ENCODE results near the gene CALN1.

CALN1 gene

DNA sequence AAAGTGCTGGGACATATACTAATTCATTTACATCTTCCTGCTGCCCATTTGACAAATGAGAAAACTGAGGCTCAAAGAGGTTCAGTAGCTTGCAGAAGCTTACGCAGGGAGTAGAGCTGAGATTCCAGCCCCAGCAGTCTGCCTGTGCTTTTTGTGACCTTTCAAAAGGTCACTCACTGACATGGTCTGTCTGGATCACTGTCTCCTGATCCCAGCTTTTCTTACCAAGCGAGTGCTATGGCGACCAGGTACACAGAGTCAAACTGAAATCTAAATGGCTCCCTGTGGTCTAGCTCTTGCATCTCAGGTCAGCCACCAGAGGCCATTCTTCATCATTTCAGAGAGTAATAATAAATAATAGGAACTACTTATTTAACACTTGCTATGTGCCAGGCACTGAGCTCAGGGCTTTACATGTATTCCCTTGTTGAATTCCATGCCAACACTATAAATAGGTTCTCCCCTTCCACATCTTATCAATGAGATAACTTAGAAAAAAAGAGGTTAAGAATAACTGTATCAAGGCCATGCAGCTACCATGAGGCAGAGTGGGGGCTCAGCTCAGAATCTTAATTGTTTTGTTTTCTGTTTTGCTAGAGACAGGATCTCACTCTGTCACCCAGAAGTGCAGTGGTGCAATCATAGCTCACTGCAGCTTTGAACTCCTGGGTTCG, 381.0 kb downstream of the CALN1 start:
- DNase-seq, result no peak

DNA sequence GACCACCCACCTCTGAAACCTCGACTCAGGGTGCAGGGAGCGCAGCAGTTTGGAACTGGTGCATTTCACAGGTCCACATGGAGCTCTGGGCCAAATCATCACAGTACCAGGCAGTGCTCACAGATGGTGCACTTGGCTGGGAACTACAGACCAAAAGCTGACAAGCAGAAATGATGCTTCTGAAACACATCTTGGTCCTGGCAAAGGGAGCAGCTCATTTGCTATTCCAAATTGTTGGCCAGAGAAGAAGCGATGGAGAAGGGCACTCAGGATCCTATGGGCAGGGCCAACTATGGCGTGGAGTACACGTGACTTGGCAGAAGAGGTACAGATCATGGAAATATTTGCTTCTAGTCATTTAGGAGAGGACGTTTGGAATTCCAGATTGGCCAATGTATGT, 383.9 kb downstream of the CALN1 start:
- no peak for DNase-seq

DNA sequence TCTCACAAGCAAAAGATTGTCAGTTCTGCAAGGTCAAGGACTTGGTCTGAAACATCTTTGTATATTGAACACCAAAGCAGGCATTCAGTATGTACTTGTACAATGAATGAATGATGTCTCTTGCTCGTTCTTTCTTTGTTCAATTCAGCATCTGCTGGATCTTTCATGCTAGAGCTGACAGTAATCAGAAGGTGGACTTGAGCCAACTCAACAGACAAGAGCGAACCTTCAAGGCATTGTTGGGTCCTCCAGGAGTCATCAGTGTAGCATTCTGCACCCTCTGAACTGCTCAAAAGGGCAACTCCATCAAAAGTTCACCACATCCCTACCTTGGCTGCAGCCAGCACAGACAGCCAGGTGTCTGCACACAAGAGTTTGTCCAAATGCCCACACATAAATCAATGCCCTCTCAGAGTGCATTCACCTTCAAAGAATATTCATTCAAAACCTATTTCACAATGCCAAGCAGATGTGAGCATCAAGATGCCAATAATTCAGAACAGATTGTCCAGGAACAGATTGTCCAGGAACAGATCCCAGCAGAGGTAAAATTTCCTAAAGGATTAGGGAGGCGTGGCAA, 386.7 kb downstream of the CALN1 start:
- DNase-seq, result no peak

DNA sequence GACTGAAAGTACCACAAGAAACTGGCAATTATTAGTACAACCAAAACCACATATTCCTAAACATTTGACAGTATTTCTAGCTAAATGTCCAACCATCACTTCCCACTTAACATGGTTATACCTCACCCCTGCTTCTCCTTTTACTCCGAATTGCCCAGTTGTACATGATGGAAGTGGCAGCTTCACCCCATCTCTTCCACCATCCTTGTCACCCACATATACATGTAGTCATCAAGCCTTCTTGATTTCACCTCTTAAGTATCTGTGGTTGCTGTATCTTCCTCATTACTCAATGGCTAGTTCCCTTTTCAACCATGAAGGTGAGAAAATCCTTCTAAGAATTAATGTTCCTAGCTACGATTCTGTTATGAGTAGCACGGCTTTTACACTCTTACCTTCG, 388.2 kb downstream of the CALN1 start:
- no peak for DNase-seq

DNA sequence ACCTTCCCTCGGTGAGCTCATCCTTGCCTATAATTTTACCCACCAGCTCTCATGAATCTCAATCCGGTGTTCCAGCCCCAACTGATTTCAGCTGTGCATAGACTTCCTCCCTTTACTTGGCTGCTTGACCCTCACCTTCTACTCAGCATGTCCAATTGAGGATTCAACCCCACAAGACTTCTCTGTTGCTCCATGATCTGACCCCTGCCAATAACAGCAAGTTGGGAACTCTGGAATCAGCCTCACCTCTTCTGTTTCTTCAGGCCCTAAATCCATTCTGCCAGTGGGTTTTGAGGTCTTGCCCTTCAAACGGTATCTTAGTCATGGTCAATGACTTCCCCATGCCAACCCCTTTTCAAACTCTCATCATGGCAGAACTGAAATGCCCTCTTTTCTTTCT, 390.4 kb downstream of the CALN1 start:
- DNase-seq, result no peak

DNA sequence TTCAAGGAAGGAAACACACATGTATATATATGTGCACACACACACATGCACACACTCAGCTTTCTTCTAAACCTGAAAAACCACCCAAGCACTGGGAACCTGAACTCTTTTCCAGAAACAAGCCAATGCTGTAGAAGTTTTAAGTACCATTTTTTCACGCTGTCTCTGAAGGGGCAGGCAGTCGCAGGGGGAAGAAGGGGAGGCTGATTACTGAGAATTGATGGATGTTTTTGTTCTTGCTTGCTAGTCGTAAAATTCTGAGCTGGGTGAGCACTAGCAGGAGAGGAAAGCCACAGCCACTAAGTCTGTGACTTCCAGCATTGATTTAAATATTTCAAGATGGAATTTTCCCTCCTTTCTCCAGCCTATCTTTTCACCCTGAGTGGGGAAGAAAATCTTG, 391.8 kb downstream of the CALN1 start:
- DNase-seq, result no peak

DNA sequence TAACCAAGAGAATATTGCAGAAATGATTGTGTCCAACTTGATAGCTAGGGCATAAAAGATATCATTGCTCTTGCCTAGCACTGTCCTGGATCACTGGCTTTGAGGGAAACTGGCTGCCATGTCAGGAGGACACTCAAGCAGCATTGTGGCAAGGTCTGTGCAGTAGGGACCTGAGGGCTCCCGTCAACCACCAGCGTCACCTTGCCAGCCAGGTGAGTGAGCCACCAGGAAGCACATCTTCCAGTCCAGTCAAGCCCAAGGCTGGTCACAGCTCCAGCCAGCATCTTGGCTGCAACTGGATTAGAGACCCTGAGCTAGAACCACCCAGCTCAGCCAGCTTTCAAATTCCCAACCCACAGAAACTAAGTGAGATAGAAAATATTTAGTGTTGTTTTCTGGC, 392.7 kb downstream of the CALN1 start:
- no peak for DNase-seq

DNA sequence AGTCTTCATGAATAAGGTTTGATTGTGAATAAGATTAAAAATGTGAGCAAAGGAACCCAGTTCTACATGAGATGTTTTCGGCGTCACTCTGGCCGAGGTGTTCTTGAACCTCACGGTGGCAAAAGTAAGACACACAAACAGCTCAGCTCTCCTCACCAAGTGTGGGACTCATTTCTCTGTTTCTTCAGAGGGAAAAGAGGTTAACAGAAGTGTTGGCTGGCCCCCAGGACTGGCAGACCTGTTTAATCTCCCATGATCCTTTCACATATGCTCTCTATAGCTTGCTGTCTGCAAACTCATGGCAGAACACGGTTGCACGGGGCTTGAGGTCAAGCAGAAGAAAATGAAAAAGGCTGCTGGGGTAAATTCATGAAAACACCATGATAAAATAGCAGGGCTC, 394.4 kb downstream of the CALN1 start:
- no peak for DNase-seq

DNA sequence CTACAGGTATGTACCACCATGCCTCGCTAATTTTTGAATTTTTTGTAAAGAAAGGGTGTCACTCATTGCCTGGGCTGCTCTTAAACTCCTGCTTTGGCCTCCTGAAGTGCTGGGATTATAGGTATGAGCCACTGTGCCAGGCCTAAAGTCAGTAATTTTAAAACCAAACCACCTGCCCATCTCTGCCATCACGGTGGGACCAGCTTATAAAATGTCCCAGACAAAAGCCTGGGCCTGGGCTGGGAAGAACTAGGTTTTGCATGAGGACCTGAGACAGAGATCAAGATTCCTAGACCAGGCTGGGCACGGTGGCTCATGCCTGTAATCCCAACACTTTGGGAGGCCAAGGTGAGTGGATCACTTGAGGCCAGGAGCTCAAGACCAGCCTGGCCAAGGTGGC, 395.6 kb downstream of the CALN1 start:
- no peak for DNase-seq

DNA sequence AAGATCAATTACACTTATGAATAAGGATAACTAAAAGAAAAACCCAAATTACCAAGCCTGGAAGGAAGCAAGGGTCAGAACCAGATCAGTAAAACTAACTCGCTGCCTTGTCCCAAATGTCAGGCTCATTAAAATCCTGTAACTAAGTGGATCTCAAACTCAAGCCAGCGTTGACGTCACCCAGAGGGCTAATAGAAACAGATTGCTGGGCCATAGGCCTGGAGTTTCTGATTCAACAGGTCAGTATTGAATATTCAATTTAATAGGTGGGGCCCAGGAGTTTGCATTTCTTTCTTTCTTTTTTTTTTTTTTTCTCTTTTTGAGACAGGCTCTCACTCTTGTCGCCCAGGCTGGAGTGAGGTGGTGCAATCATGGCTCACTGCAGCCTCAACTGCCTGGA, 397.0 kb downstream of the CALN1 start:
- DNase-seq, result no peak

DNA sequence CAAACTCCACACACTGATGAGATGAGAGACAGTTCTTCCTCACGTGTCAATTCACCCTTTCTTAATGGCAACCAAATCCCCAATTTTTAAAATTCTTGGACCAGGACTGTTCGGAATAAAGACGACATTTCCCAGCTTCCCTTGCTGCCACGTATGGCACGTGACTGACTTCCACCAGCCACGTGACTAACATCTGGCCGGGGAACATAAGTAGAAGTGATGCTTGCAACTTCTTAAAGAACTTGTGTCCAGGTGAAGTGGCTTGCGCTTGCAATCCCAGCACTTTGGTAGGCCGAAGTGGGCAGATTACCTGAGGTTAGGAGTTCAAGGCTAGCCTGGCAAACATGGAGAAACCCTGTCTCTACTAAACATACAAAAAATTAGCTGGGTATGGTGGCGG, 405.1 kb downstream of the CALN1 start:
- no peak for DNase-seq

DNA sequence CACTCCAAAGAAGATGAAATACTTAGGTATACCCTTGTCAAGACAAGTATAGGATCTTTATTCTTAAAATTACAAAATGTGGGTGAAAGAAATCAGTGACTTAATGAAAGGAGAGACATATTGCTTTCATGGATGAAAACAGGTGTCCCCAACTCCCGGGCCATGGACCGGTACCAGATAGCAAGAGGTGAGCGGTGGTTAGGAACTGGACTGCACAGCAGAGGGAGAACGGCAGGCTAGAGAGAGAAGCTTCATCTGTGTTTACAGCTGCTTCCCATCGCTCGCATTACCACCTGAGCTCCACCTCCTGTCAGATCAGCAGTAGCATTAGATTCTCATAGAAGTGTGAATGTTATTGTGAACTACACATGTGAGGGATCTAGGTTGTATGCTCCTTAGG, 408.9 kb downstream of the CALN1 start:
- no peak for DNase-seq

DNA sequence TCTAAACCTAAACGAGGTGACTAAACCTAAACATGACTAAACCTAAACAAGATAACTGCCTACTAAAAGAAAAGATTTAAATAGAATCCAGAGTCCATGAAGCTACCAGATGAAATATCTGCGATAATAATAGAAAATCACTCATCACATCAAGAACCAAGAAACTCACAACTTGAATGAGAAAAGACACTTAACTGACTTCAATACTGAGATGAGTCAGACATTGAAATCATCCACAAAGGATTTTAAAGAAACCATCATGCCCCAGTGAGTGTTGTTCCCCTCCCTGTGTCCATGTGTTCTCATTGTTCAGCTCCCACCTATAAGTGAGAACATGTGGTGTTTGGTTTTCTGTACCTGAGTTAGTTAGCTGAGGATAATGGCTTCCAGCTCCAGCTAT, 416.0 kb downstream of the CALN1 start:
- no peak for DNase-seq

DNA sequence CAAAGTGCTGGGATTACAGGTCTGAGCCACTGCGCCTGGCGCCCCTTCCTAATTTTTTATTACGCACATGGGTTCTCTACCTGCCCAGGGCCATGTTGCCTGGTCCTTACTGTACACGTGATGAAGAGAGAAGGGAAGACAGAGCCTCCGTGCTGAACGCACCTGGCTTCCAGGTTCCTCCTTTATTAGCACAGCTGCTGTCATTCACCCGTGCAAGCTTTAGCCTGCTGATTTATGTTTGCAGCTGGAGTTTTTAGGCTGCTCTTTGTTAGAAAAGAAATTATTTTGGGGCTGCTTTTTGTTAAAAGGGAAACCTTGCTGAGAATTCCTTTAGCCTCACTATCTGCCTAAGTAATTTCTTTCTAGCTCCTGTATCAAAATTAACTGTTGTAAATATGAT, 417.0 kb downstream of the CALN1 start:
- no peak for DNase-seq

DNA sequence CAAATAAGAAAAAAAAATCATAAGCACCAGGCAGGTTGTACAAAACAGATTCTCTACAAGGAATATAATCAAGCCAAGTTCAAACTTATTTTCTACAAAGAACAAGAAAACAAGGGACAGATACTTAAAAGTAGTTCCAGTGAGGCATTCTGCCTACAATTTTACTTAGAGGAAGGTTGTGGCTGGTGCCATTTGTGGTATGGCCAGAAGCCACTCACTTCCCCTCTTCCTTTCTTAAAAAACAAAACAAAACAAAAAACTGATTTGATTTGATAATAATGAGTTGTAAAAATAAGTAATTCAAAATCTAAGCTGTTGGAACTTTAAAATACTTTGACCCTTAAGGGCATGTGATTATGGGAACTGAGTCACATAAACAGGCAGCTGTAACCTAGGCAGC, 420.6 kb downstream of the CALN1 start:
- DNase-seq, result no peak

DNA sequence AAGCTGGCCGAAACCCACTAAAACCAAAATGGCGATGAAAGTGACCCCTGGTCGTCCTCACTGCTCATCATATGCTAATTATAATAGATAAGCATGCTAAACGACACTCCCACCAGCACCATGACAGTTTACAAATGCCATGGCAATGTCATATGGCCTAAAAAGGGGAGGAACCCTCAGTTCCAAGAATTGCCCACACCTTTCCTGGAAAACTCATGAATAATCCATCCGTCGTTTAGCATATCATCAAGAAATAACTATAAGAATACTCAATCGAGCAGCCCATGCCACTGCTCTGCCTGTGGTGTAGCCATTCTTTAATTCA, 422.0 kb downstream of the CALN1 start:
- no peak for DNase-seq

DNA sequence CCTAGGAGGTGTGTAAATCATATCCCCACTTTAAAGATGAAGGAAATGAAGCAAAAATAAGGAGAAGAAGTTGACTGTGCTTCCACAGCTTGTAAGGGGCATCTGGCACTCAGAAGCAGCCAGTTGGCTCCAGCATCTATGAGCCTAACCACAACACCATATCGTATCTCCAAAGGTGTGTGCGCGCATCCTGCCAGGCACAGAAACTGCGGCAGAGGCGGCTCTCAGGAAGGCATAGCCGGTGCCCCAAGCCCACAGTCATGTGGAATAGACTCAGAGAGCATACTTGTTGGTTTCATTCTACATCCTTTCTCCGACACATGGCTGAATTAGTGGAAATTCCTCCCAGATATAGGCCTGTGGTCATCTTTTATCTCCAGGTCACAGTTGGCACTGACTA, 423.9 kb downstream of the CALN1 start:
- no peak for DNase-seq

DNA sequence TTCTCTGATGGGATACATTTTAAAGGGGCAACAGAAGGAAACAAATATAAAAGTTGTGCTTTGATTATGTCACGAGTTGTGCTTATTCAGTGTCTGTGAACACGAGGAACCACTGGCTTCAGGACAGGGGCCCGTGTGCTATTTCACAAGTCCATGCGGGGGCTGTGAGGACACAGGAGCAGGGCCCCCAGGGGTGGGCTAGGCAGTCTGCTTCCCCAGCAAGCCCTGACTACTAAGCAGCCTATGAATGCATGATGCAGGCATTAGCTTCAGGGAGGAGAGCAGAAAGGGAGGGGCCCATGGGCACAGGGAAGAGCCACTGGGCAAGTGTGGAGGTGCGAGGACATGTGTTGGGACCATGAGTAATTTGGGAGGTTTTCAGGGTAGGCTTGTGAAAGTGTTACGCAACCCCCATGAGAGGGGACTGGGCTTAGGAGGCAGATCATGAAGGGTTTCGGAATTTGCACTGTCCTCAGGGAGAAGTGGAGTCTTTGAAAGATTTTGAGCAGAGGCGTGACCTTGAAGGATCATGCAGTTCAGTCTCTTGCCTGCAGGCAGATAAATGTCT, 424.9 kb downstream of the CALN1 start:
- DNase-seq, result no peak

DNA sequence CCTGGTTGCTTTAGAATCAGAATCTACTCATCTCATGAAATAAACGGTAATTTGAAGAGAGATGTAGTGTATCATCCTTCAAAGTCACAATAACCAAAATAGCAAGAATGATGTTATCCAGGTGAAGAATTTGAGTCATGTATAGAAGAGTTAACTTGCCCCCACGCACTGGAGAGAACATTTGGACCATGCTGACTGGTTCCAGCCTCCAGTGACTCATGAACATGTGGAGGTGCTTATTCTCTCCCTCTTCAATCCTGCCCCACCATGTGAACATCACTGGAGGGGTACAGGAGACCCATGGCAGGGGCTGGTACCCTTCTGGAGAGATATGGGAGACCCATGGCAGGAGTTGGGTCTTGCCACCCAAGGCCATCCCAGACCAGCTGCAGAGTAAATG, 427.8 kb downstream of the CALN1 start:
- DNase-seq, result no peak

DNA sequence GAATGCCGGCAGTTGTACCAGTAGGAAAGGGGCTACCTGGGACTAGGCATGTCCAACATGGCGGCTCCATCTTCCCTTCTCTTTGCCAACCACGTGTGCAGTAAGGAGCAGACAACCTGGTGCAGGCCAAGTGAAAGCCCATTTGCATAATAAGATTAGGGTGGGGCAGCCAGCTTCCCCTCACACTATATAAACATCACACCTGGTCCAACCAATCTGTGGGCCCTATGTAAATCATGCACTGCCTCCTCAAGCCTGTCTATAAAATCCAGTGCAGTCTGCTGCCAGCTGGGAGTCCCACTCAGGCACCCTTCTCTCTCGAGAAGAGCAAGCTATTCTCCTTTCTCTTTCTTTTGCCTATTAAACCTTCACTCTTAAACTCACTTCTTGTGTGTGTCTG, 429.3 kb downstream of the CALN1 start:
- no peak for DNase-seq

DNA sequence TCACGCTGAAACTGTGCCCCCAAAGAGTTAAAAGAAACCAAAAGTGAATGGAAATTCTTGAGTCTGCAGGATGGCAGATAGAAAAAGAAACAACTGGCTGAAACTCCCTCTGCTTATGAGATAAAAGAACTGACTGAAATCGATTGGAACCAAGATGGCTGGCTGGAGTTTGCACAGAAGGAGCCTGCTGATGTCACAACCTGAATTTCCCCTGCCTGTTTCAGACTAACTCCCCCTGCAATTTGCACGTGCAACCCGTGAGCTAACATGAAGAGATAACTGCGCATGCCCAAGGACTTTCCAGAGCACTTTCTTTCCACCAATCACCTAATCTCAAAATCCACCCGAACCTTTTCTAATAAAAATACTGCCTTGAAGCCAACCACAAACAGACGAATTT, 435.5 kb downstream of the CALN1 start:
- no peak for DNase-seq

DNA sequence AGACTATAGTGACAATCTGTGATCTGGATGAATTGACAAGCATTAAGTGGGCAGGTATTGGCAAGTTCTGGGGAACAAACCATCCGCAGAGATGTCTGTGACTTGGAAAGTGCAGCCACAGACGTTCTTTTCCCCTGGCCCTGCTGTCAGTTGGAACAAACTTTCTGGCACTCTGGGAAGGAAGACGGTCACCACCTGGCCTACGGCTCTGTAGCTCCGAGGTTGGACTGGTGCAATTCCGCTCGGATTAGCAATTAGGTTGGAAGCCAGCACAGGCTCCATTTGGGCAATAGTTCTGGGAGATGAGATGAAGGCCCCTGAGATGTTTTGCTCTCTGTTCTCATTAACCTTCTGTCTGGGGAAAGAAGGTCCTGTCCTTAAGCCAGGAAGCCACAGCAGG, 437.5 kb downstream of the CALN1 start:
- no peak for DNase-seq

DNA sequence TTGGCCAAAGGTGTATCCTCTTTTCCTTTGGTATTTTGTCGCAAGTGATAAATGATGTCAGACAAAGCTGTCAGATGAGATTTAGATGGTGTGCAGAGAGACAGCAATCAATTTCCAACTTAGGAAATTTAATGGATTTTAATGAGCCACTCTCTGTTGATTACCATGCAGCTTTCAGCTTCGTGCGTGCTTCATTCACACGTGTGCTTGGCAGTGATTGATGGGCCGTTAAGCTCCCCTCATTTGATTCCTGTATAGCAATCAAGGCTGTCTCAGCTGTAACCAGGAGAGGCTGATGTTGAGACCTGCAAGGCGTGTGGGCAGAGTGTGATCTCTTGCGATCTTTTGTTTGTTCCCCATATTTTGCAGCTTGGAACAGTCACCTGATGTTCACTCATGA, 439.6 kb downstream of the CALN1 start:
- no peak for DNase-seq

DNA sequence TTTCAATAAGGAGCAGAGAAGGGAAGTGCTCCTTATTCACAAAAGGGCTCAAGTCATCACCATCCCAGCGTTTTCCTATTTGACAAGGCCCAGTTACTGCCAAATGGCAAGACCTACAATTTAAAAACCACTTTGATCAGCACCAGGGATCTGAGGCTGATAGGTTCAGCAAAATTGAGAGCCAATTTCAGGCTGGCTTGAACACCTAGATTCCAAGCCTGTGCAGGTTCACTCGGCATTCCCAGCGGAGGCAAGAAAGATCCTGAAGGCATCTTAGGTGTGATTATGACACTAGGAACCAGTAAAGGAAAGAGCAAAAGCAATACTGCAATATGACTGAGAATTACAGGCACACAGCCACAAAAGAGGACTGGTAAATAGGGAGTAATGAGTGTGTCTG, 441.4 kb downstream of the CALN1 start:
- no peak for DNase-seq

DNA sequence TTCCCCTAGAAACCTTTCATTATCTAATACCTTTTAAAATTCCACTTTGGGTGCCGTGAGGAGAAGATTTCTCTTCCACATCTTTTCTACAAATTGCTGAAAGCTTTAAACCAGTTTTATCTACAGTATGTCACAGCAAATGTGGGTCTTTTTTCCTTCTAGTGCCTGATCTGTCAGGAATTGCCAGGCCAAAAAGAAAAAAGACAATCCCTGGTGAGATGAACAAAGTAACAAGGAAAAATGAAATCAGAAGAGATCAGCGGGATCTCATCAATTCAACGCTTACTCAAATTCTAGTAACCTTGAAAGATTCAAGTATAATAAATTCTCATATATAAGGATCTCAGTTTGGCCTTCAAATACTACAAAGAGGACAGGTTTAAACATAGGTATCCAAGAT, 449.5 kb downstream of the CALN1 start:
- no peak for DNase-seq
